PC-3 (cell line): ENCODE results near the gene ITSN1. TPM values are rescaled to one million over a fixed set of nuclear protein-coding genes. Genes with fewer than 3 reads are reported as not detected.

Source experiments
- ATAC-seq: fragments of 200-7000 bp; cut with Tn5 transposase; 2 replicates; pipeline ENCODE4 v1.9.1; 2020; ENCODE audit warnings: mild to moderate bottlenecking, moderate library complexity
- BruUV-seq: library from RNA; stranded (reverse); fragments of 400-500 nt; replicated peaks from 2 replicates; lab custom pipeline; 2021; lab: Mats Ljungman, UMichigan
- CTCF ChIA-PET: fragments of 300-600 bp; sonication (Branson Sonifier 250); formaldehyde crosslinking; loops from one replicate; lab custom pipeline; 2022; ENCODE audit warnings: antibody characterized with exemption; lab: Charles Lee
- POLR2A ChIA-PET: fragments of 300-600 bp; sonication (Branson Sonifier 250); formaldehyde crosslinking; loops from one replicate; lab custom pipeline; 2022; ENCODE audit warnings: antibody characterized with exemption; ENCODE audit not compliant: unreplicated experiment; lab: Charles Lee
- DNase-seq: peaks from one replicate; pipeline ENCODE4 v3.0.0-alpha.2; 2015
- H2AFZ ChIP-seq: fragments of 300-600 bp; sonication (generic); 2 replicates; pipeline ENCODE4 v1.6.0; 2016; ENCODE audit warnings: antibody characterized with exemption, low read length
- H3F3A ChIP-seq: fragments of 300-600 bp; sonication (generic); one replicate; pipeline ENCODE4 v1.6.0; 2017; ENCODE audit warnings: antibody characterized with exemption, low read length, control low read depth, mild to moderate bottlenecking; ENCODE audit not compliant: unreplicated experiment
- H3K27ac ChIP-seq: fragments of 300-600 bp; sonication (generic); 2 replicates; pipeline ENCODE4 v1.5.1; 2016; ENCODE audit warnings: mild to moderate bottlenecking, low read length
- H3K27me3 ChIP-seq: fragments of 300-600 bp; sonication (generic); 2 replicates; pipeline ENCODE4 v1.6.1; 2016; ENCODE audit warnings: low read length, mixed read lengths
- H3K36me3 ChIP-seq: fragments of 300-600 bp; sonication (generic); 2 replicates; pipeline ENCODE4 v1.6.1; 2016; ENCODE audit warnings: low read depth, mixed run types, low read length, mixed read lengths
- H3K4me1 ChIP-seq: fragments of 300-600 bp; sonication (generic); 2 replicates; pipeline ENCODE4 v1.5.1; 2016; ENCODE audit warnings: low read length; ENCODE audit not compliant: insufficient read depth
- H3K4me2 ChIP-seq: fragments of 300-600 bp; sonication (generic); 2 replicates; pipeline ENCODE4 v1.6.0; 2016; ENCODE audit warnings: low read length
- H3K4me3 ChIP-seq: fragments of 300-600 bp; sonication (generic); 2 replicates; pipeline ENCODE4 v1.5.1; 2016; ENCODE audit warnings: mild to moderate bottlenecking, low read length, mixed read lengths
- H3K79me2 ChIP-seq: fragments of 300-600 bp; sonication (generic); 2 replicates; pipeline ENCODE4 v1.6.1; 2017; ENCODE audit warnings: low read length, mixed read lengths
- H3K9ac ChIP-seq: fragments of 300-600 bp; sonication (generic); 2 replicates; pipeline ENCODE4 v1.6.0; 2016; ENCODE audit warnings: mild to moderate bottlenecking, low read length
- H3K9me2 ChIP-seq: fragments of 300-600 bp; sonication (generic); replicated peaks from 2 replicates; pipeline ENCODE4 v1.6.1; 2016; ENCODE audit warnings: mixed run types, low read length, mixed read lengths
- H3K9me3 ChIP-seq: fragments of 300-600 bp; sonication (generic); 2 replicates; pipeline ENCODE4 v1.6.1; 2016; ENCODE audit warnings: low read length, mixed read lengths
- H4K20me1 ChIP-seq: fragments of 300-600 bp; sonication (generic); 2 replicates; pipeline ENCODE4 v1.6.1; 2016; ENCODE audit warnings: low read length, mixed read lengths
- EZH2 ChIP-seq: fragments of 300-600 bp; sonication (generic); IDR thresholded peaks from one replicate; pipeline ENCODE4 v1.6.1; 2017; ENCODE audit warnings: antibody characterized with exemption, mild to moderate bottlenecking, low read length; ENCODE audit not compliant: unreplicated experiment
- EZH2phosphoT487 ChIP-seq: fragments of 300-600 bp; sonication (generic); IDR thresholded peaks from 2 replicates; pipeline ENCODE4 v1.6.1; 2018; ENCODE audit warnings: mild to moderate bottlenecking, antibody characterized with exemption, low read length, borderline replicate concordance
- intact Hi-C: fragments of 100-400 bp; cut with micrococcal nuclease; formaldehyde crosslinking; loops from 2 replicates; pipeline ENCODE4 v1.9.0; 2023
- total RNA-seq: library from RNA; depleted of rRNA; stranded (reverse); fragments of >200 nt; gene quantifications from 2 replicates; pipeline ENCODE4 v1.2.3, GENCODE V29; 2014
- TF ChIP-seq, protein P1 (sequence below): fragments of 300-600 bp; sonication (generic); conservative IDR thresholded peaks from 2 replicates; pipeline ENCODE4 v1.5.1; 2017; ENCODE audit warnings: antibody characterized with exemption, low read depth, mild to moderate bottlenecking, low read length

Gene ITSN1
- total RNA-seq, 1 experiment from 2014 or later, result 45.6 TPM

DNA sequence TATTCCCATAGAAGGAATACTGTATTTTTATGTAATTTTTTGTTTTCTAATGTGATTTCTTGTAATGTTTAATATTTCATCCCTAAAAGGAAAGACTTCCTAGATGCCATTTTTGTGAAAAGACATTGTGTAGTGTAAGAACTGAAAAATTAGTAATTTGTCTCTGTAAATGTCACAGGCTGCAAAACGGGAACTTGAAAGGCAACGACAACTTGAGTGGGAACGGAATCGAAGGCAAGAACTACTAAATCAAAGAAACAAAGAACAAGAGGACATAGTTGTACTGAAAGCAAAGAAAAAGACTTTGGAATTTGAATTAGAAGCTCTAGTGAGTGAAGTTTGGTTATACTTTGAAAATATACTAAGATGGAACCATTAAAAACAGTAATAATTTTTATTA is 132.2 kb downstream of the ITSN1 start:
- CTCF ChIA-PET, result no interaction called here
- no peaks in the 10 kb centered on the region; the same call in 1 of the 2 replicates for H3K36me3 ChIP-seq

DNA sequence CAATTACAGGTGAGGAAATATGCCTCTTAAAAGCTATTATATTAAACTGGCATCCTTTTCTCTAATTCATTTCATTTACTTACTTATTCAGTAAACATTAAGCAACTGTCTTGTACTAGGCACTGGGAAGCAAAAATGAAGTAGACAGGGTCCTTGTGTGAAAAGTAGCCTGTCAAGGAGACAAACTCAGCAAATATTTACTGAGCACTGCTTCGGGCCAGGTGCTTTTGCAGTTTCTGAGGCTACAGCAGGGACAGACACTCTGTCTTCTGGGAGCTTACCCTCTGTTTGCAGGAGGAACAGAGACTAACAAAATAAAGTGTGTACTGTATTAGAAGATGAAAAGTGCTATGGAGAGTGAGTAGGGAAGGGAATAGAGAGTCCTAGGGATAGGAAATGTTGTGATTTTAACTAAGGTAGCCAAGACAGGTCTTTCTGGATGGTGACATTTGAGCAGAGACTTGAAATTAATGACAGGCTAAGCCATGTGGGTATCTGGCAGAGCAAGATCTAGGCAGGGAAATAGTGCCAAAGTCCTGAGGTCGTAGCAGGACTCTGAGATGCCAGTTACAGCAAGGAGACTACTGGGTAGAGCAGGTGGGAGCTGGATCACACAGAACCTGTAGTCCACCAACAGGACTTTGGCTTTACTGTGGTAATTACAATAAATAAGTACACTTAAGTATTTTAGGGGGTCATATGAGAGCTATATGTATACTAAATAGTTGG is 133.0 kb downstream of the ITSN1 start:
- Histone ChIP-seq H3K4me2 (no peak overlapping the region), H3F3A (no peaks in the 10 kb centered on the region), H3K27ac (no peak overlapping the region), H3K36me3 (no peaks in the 10 kb centered on the region; the same call in 1 of the 2 replicates), H4K20me1 (no peaks in the 10 kb centered on the region), H3K9ac (no peak overlapping the region), H3K79me2 (no peaks in the 10 kb centered on the region), H3K27me3 (no peaks in the 10 kb centered on the region), H3K4me3 (no peak overlapping the region), H3K9me3 (no peaks in the 10 kb centered on the region), H3K9me2 (no peaks in the 10 kb centered on the region), H3K4me1 (no peaks in the 10 kb centered on the region), H2AFZ (no peak overlapping the region)
- TF ChIP-seq EZH2, result no peak
- TF ChIP-seq EZH2phosphoT487, result no peak
- TF ChIP-seq, protein P1, sequence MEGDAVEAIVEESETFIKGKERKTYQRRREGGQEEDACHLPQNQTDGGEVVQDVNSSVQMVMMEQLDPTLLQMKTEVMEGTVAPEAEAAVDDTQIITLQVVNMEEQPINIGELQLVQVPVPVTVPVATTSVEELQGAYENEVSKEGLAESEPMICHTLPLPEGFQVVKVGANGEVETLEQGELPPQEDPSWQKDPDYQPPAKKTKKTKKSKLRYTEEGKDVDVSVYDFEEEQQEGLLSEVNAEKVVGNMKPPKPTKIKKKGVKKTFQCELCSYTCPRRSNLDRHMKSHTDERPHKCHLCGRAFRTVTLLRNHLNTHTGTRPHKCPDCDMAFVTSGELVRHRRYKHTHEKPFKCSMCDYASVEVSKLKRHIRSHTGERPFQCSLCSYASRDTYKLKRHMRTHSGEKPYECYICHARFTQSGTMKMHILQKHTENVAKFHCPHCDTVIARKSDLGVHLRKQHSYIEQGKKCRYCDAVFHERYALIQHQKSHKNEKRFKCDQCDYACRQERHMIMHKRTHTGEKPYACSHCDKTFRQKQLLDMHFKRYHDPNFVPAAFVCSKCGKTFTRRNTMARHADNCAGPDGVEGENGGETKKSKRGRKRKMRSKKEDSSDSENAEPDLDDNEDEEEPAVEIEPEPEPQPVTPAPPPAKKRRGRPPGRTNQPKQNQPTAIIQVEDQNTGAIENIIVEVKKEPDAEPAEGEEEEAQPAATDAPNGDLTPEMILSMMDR, result no peak
- DNase-seq, result no peak
- no TSS peak for BruUV-seq
- CTCF ChIA-PET, result no interaction called here
- ATAC-seq, result no peak
- intact Hi-C loops, result no loop called here
- POLR2A ChIA-PET, result no interaction called here

More for the DNA sequence above, 132.2 kb downstream of the ITSN1 start:
- Histone ChIP-seq H3K27ac (no peak overlapping the region), H3K79me2 (no peaks in the 10 kb centered on the region), H3K4me3 (no peak overlapping the region), H3F3A (no peaks in the 10 kb centered on the region), H3K4me2 (no peak overlapping the region), H3K4me1 (no peaks in the 10 kb centered on the region), H3K27me3 (no peaks in the 10 kb centered on the region), H3K9me2 (no peaks in the 10 kb centered on the region), H3K9ac (no peak overlapping the region), H2AFZ (no peak overlapping the region), H3K9me3 (no peaks in the 10 kb centered on the region), H4K20me1 (no peaks in the 10 kb centered on the region)
- POLR2A ChIA-PET, result no interaction called here
- no peak for TF ChIP-seq EZH2
- no peak for TF ChIP-seq EZH2phosphoT487
- TF ChIP-seq, protein P1, result no peak
- intact Hi-C loops, result no loop called here
- no TSS peak for BruUV-seq
- ATAC-seq, result no peak
- no peak for DNase-seq

DNA sequence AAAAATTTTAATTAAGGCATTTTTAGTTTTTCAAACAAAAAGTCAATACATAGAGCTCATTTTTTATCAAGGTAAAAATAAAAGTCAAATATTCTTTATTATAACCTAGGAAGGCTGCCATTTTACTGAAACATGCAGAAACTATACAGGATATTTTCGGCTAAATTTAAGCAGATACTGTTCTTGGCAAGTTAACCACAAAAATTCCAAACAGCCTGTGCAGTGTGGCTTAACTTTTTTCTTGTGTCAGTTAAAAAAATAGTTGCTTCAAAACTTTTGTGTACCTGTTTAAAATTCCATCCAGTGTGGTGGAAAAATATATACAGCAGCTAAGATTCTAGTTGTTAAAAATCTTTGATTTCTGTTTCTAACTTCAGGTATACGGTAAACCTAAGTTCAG is 138.3 kb downstream of the ITSN1 start:
- Histone ChIP-seq H3K9me2 (no peaks in the 10 kb centered on the region), H2AFZ (no peak overlapping the region), H3K27me3 (no peaks in the 10 kb centered on the region), H3K4me3 (no peak overlapping the region), H4K20me1 (no peaks in the 10 kb centered on the region), H3F3A (no peaks in the 10 kb centered on the region), H3K4me1 (no peaks in the 10 kb centered on the region), H3K9ac (no peak overlapping the region), H3K36me3 (no peaks in the 10 kb centered on the region; the same call in 1 of the 2 replicates), H3K4me2 (no peak overlapping the region), H3K79me2 (no peaks in the 10 kb centered on the region), H3K27ac (no peak overlapping the region), H3K9me3 (no peaks in the 10 kb centered on the region)
- TF ChIP-seq, protein P1, result no peak
- TF ChIP-seq EZH2phosphoT487 (no peak), EZH2 (no peak)
- ChIA-PET POLR2A (interaction anchor here (0.6 kb wide), 1 partner anchor 30 kb away, joined by 4 read pairs; no protein-coding TSS in a partner anchor), CTCF (interaction anchor here (0.7 kb wide), 1 partner anchor 55 kb away, joined by 3 read pairs; no protein-coding TSS in a partner anchor)
- BruUV-seq, result no TSS peak
- ATAC-seq, result no peak
- intact Hi-C loops, result no loop called here
- DNase-seq, result no peak
